ENCODE data around the gene MTO1. TPM values are rescaled to one million over a fixed set of nuclear protein-coding genes. Genes with fewer than 3 reads are reported as not detected.
A peak's percentile ranks its signal among the peaks of the same experiment; 100 is the strongest.

MTO1 gene
- total RNA-seq, 4 donors from 2014 or later: 19.5 to 27.8 (median 24.3) TPM

DNA sequence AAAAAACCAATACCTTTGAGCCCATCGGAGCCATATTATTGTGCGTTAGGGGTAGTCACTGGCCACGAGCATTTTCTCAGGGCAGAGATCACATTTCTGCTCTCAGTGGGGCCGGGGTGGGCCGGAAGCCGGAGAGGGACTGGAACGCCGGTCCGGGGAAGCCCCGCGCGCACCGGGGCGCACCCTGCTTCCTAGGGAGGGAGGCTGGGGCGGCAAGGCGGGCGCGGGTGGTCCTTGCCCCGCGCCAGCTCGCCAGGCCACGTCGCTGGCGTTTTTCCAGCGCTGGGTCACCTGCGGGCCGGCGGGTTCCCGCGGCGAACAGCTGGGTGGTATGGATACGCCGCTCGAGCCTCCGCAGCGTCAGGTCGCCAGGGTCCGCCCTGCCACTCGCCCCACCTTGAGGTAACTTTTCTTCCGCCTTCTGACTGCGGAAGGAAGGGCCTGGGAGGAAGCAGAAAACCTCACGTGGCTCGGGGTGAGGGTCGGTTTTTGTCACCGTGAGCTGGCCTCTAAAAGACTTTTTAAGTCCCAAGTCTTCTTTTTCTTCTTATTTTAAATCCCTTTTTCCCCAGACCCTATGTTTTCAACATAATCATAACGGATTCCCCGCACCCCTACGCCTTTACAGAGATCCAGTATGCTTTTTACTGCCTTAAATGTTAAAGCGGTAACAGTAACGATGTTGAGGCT, 62.0 kb downstream of the MTO1 start:
- peak in 2 of 4 donors; percentile 56 to 78 for TF ChIP-seq POLR2A (IDR thresholded peaks at IDR 0.05)
- TF ChIP-seq, protein P1, sequence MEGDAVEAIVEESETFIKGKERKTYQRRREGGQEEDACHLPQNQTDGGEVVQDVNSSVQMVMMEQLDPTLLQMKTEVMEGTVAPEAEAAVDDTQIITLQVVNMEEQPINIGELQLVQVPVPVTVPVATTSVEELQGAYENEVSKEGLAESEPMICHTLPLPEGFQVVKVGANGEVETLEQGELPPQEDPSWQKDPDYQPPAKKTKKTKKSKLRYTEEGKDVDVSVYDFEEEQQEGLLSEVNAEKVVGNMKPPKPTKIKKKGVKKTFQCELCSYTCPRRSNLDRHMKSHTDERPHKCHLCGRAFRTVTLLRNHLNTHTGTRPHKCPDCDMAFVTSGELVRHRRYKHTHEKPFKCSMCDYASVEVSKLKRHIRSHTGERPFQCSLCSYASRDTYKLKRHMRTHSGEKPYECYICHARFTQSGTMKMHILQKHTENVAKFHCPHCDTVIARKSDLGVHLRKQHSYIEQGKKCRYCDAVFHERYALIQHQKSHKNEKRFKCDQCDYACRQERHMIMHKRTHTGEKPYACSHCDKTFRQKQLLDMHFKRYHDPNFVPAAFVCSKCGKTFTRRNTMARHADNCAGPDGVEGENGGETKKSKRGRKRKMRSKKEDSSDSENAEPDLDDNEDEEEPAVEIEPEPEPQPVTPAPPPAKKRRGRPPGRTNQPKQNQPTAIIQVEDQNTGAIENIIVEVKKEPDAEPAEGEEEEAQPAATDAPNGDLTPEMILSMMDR (IDR thresholded peaks at IDR 0.05): peak in 2 of 6 experiments; percentile 8 to 19
- Histone ChIP-seq H3K4me1 (peaks cover 12 to 36% (median 27%) of the 10 kb centered on the region in 3 donors), H3K36me3 (peaks cover 4 to 17% (median 14%) of the 10 kb centered on the region in 3 donors), H3K27ac (peak overlapping the region; percentile 97 to 100 (median 100)), H3K9me3 (no peaks in the 10 kb centered on the region), H3K27me3 (no peaks in the 10 kb centered on the region), H3K4me3 (peak overlapping the region; percentile 62 to 92 (median 70))
- peak; percentile 40 for DNase-seq
- WGBS, 2 donors: 3 to 8% methylated on average over 27 to 44 of the region's 50 CpGs
- intact Hi-C loops (cut with DNase I): loop anchor here (10.0 kb wide), 2 partner anchors 61 to 91 kb away; no protein-coding TSS in a partner anchor

DNA sequence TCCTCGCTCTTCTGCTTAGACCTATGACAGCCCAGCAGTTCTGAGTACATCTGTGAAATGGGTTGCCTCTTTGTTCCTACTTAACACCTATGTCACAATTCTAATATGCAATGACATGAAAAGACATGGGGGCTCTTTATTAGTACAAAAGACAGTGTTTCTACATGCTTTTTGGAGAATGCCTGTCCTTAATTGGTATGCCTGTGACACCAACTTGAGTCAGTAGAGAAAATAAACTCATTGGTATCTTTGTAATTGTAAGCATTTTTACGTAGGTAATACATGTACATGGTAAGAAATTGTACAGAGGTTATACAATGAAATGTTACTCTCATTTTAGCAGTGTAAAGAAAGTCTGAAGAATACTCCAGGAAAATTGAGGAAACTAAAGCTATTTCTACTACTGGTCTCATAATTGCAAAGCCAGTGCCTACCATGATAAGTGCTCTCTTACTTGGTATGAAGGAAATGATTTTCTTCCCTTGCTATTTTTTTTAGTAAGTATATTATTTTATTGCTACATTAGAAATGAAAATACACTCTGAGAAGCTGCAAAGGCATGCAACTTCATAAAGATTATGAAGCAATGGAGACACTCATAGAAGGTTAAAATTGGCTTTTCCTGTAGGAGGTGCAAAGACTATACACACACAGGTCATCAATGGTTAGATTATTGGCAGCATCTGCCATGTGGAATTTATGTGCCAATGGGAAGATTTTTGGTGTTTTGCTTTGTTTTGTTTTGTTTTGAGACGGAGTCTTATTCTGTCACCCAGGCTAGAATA, 64.2 kb downstream of the MTO1 start:
- no peaks in the 10 kb centered on the region for H3K9me3 ChIP-seq
- TF ChIP-seq, protein P1 (IDR thresholded peaks at IDR 0.05): no peak
- H3K4me3 ChIP-seq: no peak overlapping the region
- intact Hi-C loops (cut with DNase I): loop anchor here (10.0 kb wide), 2 partner anchors 59 to 89 kb away; no protein-coding TSS in a partner anchor
- H3K4me1 ChIP-seq: peaks cover 12 to 24% (median 18%) of the 10 kb centered on the region in 3 donors
- 82 to 93% methylated on average over 3 of the region's 3 CpGs for WGBS, 2 donors
- H3K27me3 ChIP-seq: no peaks in the 10 kb centered on the region
- no peak overlapping the region for H3K27ac ChIP-seq
- no peak for DNase-seq
- no peaks in the 10 kb centered on the region for H3K36me3 ChIP-seq

DNA sequence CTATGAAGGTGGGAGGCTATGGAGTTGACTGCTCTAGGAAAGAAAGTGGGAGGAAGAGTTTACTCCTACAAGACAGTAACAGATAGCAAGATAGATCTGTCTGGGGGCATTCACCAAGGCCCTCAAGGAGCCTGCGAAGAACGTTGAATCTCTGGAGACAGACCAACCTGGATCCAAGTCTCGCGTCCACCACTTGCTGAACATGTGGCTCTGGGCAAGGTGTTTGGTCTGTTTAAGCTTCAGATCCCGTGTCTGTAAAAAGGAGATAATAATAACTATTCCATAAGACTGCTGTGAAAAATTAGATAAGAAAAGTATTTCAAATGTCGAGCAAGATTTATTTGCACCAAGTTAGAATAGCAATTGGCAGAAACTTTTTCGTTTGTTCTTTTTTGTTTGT, 67.4 kb downstream of the MTO1 start:
- Histone ChIP-seq H3K36me3 (no peaks in the 10 kb centered on the region), H3K9me3 (no peaks in the 10 kb centered on the region), H3K27ac (no peak overlapping the region), H3K4me1 (peaks cover 3 to 5% (median 3%) of the 10 kb centered on the region in 3 donors), H3K4me3 (no peak overlapping the region), H3K27me3 (no peaks in the 10 kb centered on the region)
- TF ChIP-seq POLR2A (IDR thresholded peaks at IDR 0.05): no peak
- TF ChIP-seq, protein P1 (IDR thresholded peaks at IDR 0.05): no peak
- intact Hi-C loops (cut with DNase I): loop anchor here (10.0 kb wide), 2 partner anchors 56 to 86 kb away; no protein-coding TSS in a partner anchor
- no peak for DNase-seq
- 61 to 81% methylated on average over 7 of the region's 7 CpGs for WGBS, 2 donors

DNA sequence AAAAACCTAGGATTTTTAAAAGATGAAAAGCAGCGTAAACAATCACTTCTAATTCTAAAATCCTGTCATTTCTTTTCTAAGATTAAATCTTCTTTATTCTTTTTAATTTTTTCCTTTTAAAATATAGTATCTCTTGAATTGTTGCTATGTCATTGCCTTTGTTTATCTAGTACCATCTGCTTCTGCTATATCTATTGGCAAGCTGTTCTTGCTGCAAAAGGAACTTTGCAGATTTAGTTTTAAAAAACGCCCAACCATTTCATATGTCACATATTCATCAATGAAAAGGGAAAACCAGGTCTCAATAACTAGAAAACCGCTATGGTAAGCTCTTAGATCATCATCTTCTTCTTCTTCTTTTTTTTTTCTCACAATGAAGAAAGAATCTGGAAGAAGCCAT, 70.8 kb downstream of the MTO1 start:
- no peak for DNase-seq
- intact Hi-C loops (cut with DNase I): no loop called here
- Histone ChIP-seq H3K27ac (no peak overlapping the region), H3K27me3 (no peaks in the 10 kb centered on the region), H3K4me1 (no peaks in the 10 kb centered on the region), H3K36me3 (no peaks in the 10 kb centered on the region), H3K9me3 (no peaks in the 10 kb centered on the region), H3K4me3 (no peak overlapping the region)
- 78 to 80% methylated on average over 3 of the region's 3 CpGs for WGBS, 2 donors
- no peak for TF ChIP-seq POLR2A (IDR thresholded peaks at IDR 0.05)
- TF ChIP-seq, protein P1 (IDR thresholded peaks at IDR 0.05): no peak

DNA sequence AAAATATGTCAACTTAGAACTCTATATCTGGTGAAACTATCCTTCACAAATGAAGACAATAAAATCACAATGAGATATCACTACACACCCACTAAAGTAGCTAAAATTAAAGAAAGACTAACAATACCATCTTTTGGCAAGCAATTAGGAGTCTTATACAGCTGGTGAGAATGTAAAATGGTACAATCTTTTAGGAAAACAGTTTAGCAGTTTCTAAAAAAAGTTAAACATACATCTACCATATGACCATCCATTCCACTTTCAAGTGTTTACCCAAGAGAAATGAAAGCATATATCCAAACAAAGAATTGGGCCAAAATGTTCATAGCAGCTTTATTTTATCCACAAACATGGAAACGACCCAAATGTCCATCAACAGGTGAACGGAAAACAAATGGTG, 73.1 kb downstream of the MTO1 start:
- intact Hi-C loops (cut with DNase I): no loop called here
- Histone ChIP-seq H3K4me1 (no peaks in the 10 kb centered on the region), H3K27me3 (no peaks in the 10 kb centered on the region), H3K4me3 (no peak overlapping the region), H3K36me3 (no peaks in the 10 kb centered on the region), H3K27ac (no peak overlapping the region), H3K9me3 (no peaks in the 10 kb centered on the region)
- 64 to 67% methylated on average over 2 of the region's 2 CpGs for WGBS, 2 donors
- DNase-seq: no peak
- TF ChIP-seq POLR2A (IDR thresholded peaks at IDR 0.05): no peak
- TF ChIP-seq, protein P1 (IDR thresholded peaks at IDR 0.05): no peak

Measured in esophagus squamous epithelium (tissue), 5 donors.